Naive thymus-derived CD4-positive, alpha-beta T cell (primary cell): ENCODE data around the gene PCSK2. TPM values are rescaled to one million over a fixed set of nuclear protein-coding genes. Genes with fewer than 3 reads are reported as not detected.

Source experiments
- ATAC-seq: fragments of 150-1000 bp; cut with Tn5 transposase; 2 replicates; pipeline ENCODE4 v1.10.0; 2021; ENCODE audit warnings: mild to moderate bottlenecking, moderate library complexity
- CTCF ChIA-PET: fragments of 350-600 bp; sonication (Branson Sonifier 250); formaldehyde crosslinking; loops from one replicate; lab custom pipeline; 2021; ENCODE audit warnings: antibody characterized with exemption; lab: Charles Lee
- POLR2A ChIA-PET: fragments of 350-600 bp; sonication (Branson Sonifier 250); formaldehyde crosslinking; loops from one replicate; lab custom pipeline; 2021; ENCODE audit warnings: antibody characterized with exemption, inconsistent platforms; lab: Charles Lee
- DNase-seq, 9 donors: peaks; one replicate each; pipeline versions ENCODE4 v3.0.0 to v3.0.0-alpha.2; 2020 to 2022; ENCODE audit warnings: mixed read lengths in 1 of 9
- H3K27ac ChIP-seq: one replicate; pipeline ENCODE4 v1.7.0; 2013; ENCODE audit warnings: mild to moderate bottlenecking, low read depth, low read length, moderate library complexity
- H3K27me3 ChIP-seq, 2 donors: one replicate each; pipeline ENCODE4 v1.7.0; 2013; ENCODE audit warnings: low read length in 2 of 2, mild to moderate bottlenecking in 2 of 2, moderate library complexity in 2 of 2; ENCODE audit not compliant: control insufficient read depth in 2 of 2, insufficient read depth in 2 of 2
- H3K36me3 ChIP-seq, 3 experiments: 1 replicate in 2 of 3; 2 replicates in 1 of 3; pipeline ENCODE4 v1.7.0; 2013; ENCODE audit warnings: low read length in 3 of 3, mild to moderate bottlenecking in 3 of 3, moderate library complexity in 1 of 3; ENCODE audit not compliant: insufficient read depth in 3 of 3, control insufficient read depth in 2 of 3
- H3K4me1 ChIP-seq, 2 donors: one replicate each; pipeline ENCODE4 v1.7.0; 2013; ENCODE audit warnings: low read length in 2 of 2, mild to moderate bottlenecking in 2 of 2, moderate library complexity in 1 of 2; ENCODE audit not compliant: control insufficient read depth in 2 of 2, insufficient read depth in 2 of 2
- H3K4me3 ChIP-seq: 2 replicates; pipeline ENCODE4 v1.7.0; 2013; ENCODE audit warnings: mild to moderate bottlenecking, low read length
- H3K9me3 ChIP-seq, 3 experiments: 1 replicate in 2 of 3; 2 replicates in 1 of 3; pipeline ENCODE4 v1.7.0; 2013; ENCODE audit warnings: low read length in 3 of 3; ENCODE audit not compliant: control insufficient read depth in 2 of 3
- H3K27ac Mint-ChIP-seq, 9 donors: one replicate each; pipeline ENCODE4 v1.8.0; 2020 to 2022; ENCODE audit warnings: mixed read lengths in 9 of 9, mild to moderate bottlenecking in 8 of 9, moderate library complexity in 5 of 9, inconsistent platforms in 2 of 9
- H3K27me3 Mint-ChIP-seq, 5 donors: one replicate each; pipeline ENCODE4 v1.8.0; 2021 to 2022; ENCODE audit warnings: mixed read lengths in 5 of 5, mild to moderate bottlenecking in 1 of 5
- H3K36me3 Mint-ChIP-seq, 5 donors: one replicate each; pipeline ENCODE4 v1.8.0; 2020 to 2022; ENCODE audit warnings: mixed read lengths in 5 of 5, mild to moderate bottlenecking in 3 of 5, inconsistent platforms in 1 of 5
- H3K4me1 Mint-ChIP-seq, 7 donors: one replicate each; pipeline ENCODE4 v1.8.0; 2020 to 2022; ENCODE audit warnings: mixed read lengths in 7 of 7, mild to moderate bottlenecking in 3 of 7, inconsistent platforms in 1 of 7
- H3K4me3 Mint-ChIP-seq, 10 donors: one replicate each; pipeline ENCODE4 v1.8.0; 2020 to 2022; ENCODE audit warnings: mild to moderate bottlenecking in 10 of 10, mixed read lengths in 10 of 10, moderate library complexity in 6 of 10, inconsistent platforms in 2 of 10
- H3K9me3 Mint-ChIP-seq, 11 donors: one replicate each; pipeline ENCODE4 v1.8.0; 2020 to 2022; ENCODE audit warnings: mixed read lengths in 11 of 11, mild to moderate bottlenecking in 4 of 11, inconsistent platforms in 1 of 11, moderate library complexity in 1 of 11
- intact Hi-C, 2 donors: fragments of 100-400 bp; cut with micrococcal nuclease; formaldehyde crosslinking; loops; one replicate each; pipeline ENCODE4 v1.15.1; 2023
- polyA plus RNA-seq, 2 donors: library from polyadenylated mRNA; unstranded; fragments of 300-500 nt; fragmentation: Illumina TruSeq; gene quantifications; one replicate each; pipeline ENCODE4 v1.2.3, GENCODE V29; 2021
- total RNA-seq, 6 experiments: library from RNA in 5 of 6; stranded (reverse) in 5 of 6; gene quantifications; 1 replicate in 5 of 6; 2 replicates in 1 of 6; pipeline ENCODE4 v1.2.3 and lab custom pipeline; 2021 to 2026

PCSK2 gene
- total and polyA plus RNA-seq, 7 experiments from 2014 or later: not detected

GRCh38 chr20:17529586-17529985 lies 302.7 kb downstream of the PCSK2 start:
- no peaks in the 10 kb centered on the region for H3K9me3 ChIP-seq
- H3K27me3 Mint-ChIP-seq: peaks cover 12 to 28% (median 17%) of the 10 kb centered on the region in 5 donors
- no peak overlapping the region for H3K27ac Mint-ChIP-seq
- intact Hi-C loops: no loop called here
- H3K27me3 ChIP-seq: peaks cover 0 to 6% of the 10 kb centered on the region in 2 donors
- H3K4me3 Mint-ChIP-seq: peak overlapping the region in 2 of 10 donors; percentile 16 to 62
- peaks cover 0 to 1% (median 0%) of the 10 kb centered on the region in 11 donors for H3K9me3 Mint-ChIP-seq
- DNase-seq (no peak), ATAC-seq (no peak)
- H3K27ac ChIP-seq: no peak overlapping the region
- POLR2A ChIA-PET: no interaction called here
- no peaks in the 10 kb centered on the region for H3K36me3 ChIP-seq
- H3K4me1 Mint-ChIP-seq: peaks cover 0 to 27% (median 10%) of the 10 kb centered on the region in 7 donors
- H3K36me3 Mint-ChIP-seq: peaks cover 0 to 3% (median 0%) of the 10 kb centered on the region in 5 donors
- no peak overlapping the region for H3K4me3 ChIP-seq
- CTCF ChIA-PET: no interaction called here
- peaks cover 0 to 5% of the 10 kb centered on the region in 2 donors for H3K4me1 ChIP-seq

GRCh38 chr20:17530153-17530552 lies 303.3 kb downstream of the PCSK2 start:
- no peaks in the 10 kb centered on the region for H3K36me3 ChIP-seq
- ChIA-PET POLR2A (no interaction called here), CTCF (no interaction called here)
- Mint-ChIP-seq H3K27ac (peak overlapping the region in 1 of 9 donors; percentile 70), H3K4me1 (peaks cover 0 to 27% (median 10%) of the 10 kb centered on the region in 7 donors), H3K4me3 (peak overlapping the region; percentile 41 to 87 (median 66)), H3K36me3 (peaks cover 0 to 3% (median 0%) of the 10 kb centered on the region in 5 donors), H3K9me3 (peaks cover 0 to 1% (median 0%) of the 10 kb centered on the region in 11 donors), H3K27me3 (peaks cover 12 to 26% (median 17%) of the 10 kb centered on the region in 5 donors)
- no peak for DNase-seq
- no peaks in the 10 kb centered on the region for H3K9me3 ChIP-seq
- H3K27ac ChIP-seq: no peak overlapping the region
- H3K4me3 ChIP-seq: no peak overlapping the region
- ATAC-seq: no peak
- intact Hi-C loops: loop anchor here (2.0 to 10.0 kb wide), 4 partner anchors 153 to 755 kb away; partner anchors contain the start of genes RRBP1 (in 2 of the 2), MGME1 (in 1 of the 2), SNX5 (in 1 of the 2) and ZNF133 (in 1 of the 2)
- H3K4me1 ChIP-seq: peaks cover 0 to 5% of the 10 kb centered on the region in 2 donors
- H3K27me3 ChIP-seq: peaks cover 0 to 6% of the 10 kb centered on the region in 2 donors

GRCh38 chr20:17530716-17531664 lies 304.1 kb downstream of the PCSK2 start, which contains the start of gene BFSP1:
Gene BFSP1 (minus strand): TSS chr20:17531379. CDS start chr20:17531329, 50 bp downstream.
- ATAC-seq: peak; percentile 75
- Mint-ChIP-seq H3K4me3 (peak within 1 kb of the TSS; percentile 62 to 96 (median 82)), H3K27ac (peak within 1 kb of the TSS in 2 of 9 donors; percentile 64 to 95), H3K36me3 (peaks cover 0 to 3% (median 0%) of the 10 kb centered on the region in 5 donors), H3K4me1 (peaks cover 0 to 27% (median 9%) of the 10 kb centered on the region in 7 donors), H3K27me3 (peaks cover 12 to 23% (median 17%) of the 10 kb centered on the region in 5 donors), H3K9me3 (peaks cover 0 to 1% (median 0%) of the 10 kb centered on the region in 11 donors)
- Histone ChIP-seq H3K9me3 (no peaks in the 10 kb centered on the region), H3K27ac (no peak within 1 kb of the TSS), H3K4me1 (peaks cover 0 to 5% of the 10 kb centered on the region in 2 donors), H3K36me3 (no peaks in the 10 kb centered on the region), H3K4me3 (peak within 1 kb of the TSS; percentile 46), H3K27me3 (peaks cover 0 to 6% of the 10 kb centered on the region in 2 donors)
- ChIA-PET CTCF (interaction anchor here (0.7 kb wide), 1 partner anchor 83 kb away, joined by 4 read pairs; no protein-coding TSS in a partner anchor), POLR2A (interaction anchor here (0.6 to 0.8 kb wide), 2 partner anchors 26 to 79 kb away, joined by 3 read pairs; no protein-coding TSS in a partner anchor)
- intact Hi-C loops: loop anchor here (1.0 to 10.0 kb wide), 5 partner anchors 26 to 754 kb away; partner anchors contain the start of genes RRBP1 (in 2 of the 2), MGME1 (in 1 of the 2), SNX5 (in 1 of the 2) and ZNF133 (in 1 of the 2)
- peak in 6 of 9 donors; percentile 4 to 62 (median 26) for DNase-seq

GRCh38 chr20:17531665-17532025 lies 304.8 kb downstream of the PCSK2 start:
- DNase-seq (no peak), ATAC-seq (no peak)
- H3K27ac ChIP-seq: no peak overlapping the region
- H3K27ac Mint-ChIP-seq: peak overlapping the region in 2 of 9 donors; percentile 64 to 95
- H3K27me3 Mint-ChIP-seq: peaks cover 12 to 21% (median 17%) of the 10 kb centered on the region in 5 donors
- H3K4me1 ChIP-seq: peaks cover 0 to 5% of the 10 kb centered on the region in 2 donors
- H3K36me3 Mint-ChIP-seq: peaks cover 0 to 3% (median 0%) of the 10 kb centered on the region in 5 donors
- H3K9me3 ChIP-seq: no peaks in the 10 kb centered on the region
- H3K9me3 Mint-ChIP-seq: no peaks in the 10 kb centered on the region
- peak overlapping the region; percentile 59 to 96 (median 82) for H3K4me3 Mint-ChIP-seq
- intact Hi-C loops: loop anchor here (1.0 to 10.0 kb wide), 5 partner anchors 26 to 753 kb away; partner anchors contain the start of genes RRBP1 (in 2 of the 2), MGME1 (in 1 of the 2), SNX5 (in 1 of the 2) and ZNF133 (in 1 of the 2)
- H3K27me3 ChIP-seq: peaks cover 0 to 6% of the 10 kb centered on the region in 2 donors
- peaks cover 0 to 29% (median 9%) of the 10 kb centered on the region in 7 donors for H3K4me1 Mint-ChIP-seq
- H3K36me3 ChIP-seq: no peaks in the 10 kb centered on the region
- CTCF ChIA-PET: interaction anchor here (0.7 kb wide), 1 partner anchor 83 kb away, joined by 4 read pairs; no protein-coding TSS in a partner anchor
- POLR2A ChIA-PET: interaction anchor here (0.6 to 0.8 kb wide), 2 partner anchors 27 to 78 kb away, joined by 3 read pairs; no protein-coding TSS in a partner anchor
- peak overlapping the region; percentile 46 for H3K4me3 ChIP-seq

GRCh38 chr20:17533396-17533795 lies 306.6 kb downstream of the PCSK2 start:
- H3K9me3 Mint-ChIP-seq: no peaks in the 10 kb centered on the region

More at GRCh38 chr20:17533396-17533795, 306.6 kb downstream of the PCSK2 start:
- Histone ChIP-seq H3K27me3 (peaks cover 0 to 6% of the 10 kb centered on the region in 2 donors), H3K4me3 (no peak overlapping the region), H3K27ac (no peak overlapping the region), H3K36me3 (no peaks in the 10 kb centered on the region), H3K9me3 (no peaks in the 10 kb centered on the region), H3K4me1 (peaks cover 0 to 5% of the 10 kb centered on the region in 2 donors)
- Mint-ChIP-seq H3K4me3 (no peak overlapping the region), H3K27ac (peak overlapping the region in 1 of 9 donors; percentile 43), H3K27me3 (peaks cover 12 to 31% (median 21%) of the 10 kb centered on the region in 5 donors), H3K4me1 (peaks cover 0 to 42% (median 9%) of the 10 kb centered on the region in 7 donors), H3K36me3 (peaks cover 0 to 3% (median 0%) of the 10 kb centered on the region in 5 donors)
- DNase-seq (no peak), ATAC-seq (no peak)
- ChIA-PET CTCF (interaction anchor here (1.7 kb wide), 1 partner anchor 364 kb away, joined by 3 read pairs; no protein-coding TSS in a partner anchor), POLR2A (no interaction called here)
- intact Hi-C loops: loop anchor here (10.0 kb wide), 3 partner anchors 151 to 751 kb away; partner anchors contain the start of genes MGME1 (in 1 of the 2), RRBP1 (in 1 of the 2), SNX5 (in 1 of the 2) and ZNF133 (in 1 of the 2)
